ENCODE measurements around the gene PTPN4. TPM values are rescaled to one million over a fixed set of nuclear protein-coding genes. Genes with fewer than 3 reads are reported as not detected.

The PTPN4 gene
- total and polyA plus RNA-seq, 2 of the 8 experiments (the other 6 are each of a cell fraction or from before 2014, with no cell fraction given): 28.5 to 105 TPM

GRCh38 chr2:119715409-119716283, 44.1 kb upstream of the PTPN4 start:
- Histone ChIP-seq H3K4me1 (replicated peaks in 1 of 4; ENCODE audit: control insufficient read depth in 3 of 4, insufficient read depth in 4 of 4, low read length in 3 of 4) (peaks cover 0 to 6% (median 1%) of the 10 kb centered on the region in 4 experiments; a peak in 2 of 7 replicates), H4K20me1 (replicated peaks in 1 of 2; ENCODE audit: control insufficient read depth in 1 of 2, insufficient read depth in 2 of 2, low read length in 2 of 2) (no peaks in the 10 kb centered on the region), H2AFZ (ENCODE audit: low read length) (no peak overlapping the region), H2AK5ac (ENCODE audit: low read depth, low read length) (no peak overlapping the region), H3K27ac (ENCODE audit: low read depth, low read length) (no peak overlapping the region), H3K18ac (ENCODE audit: extremely low read depth, low read length) (no peak overlapping the region), H4K91ac (replicated peaks; ENCODE audit: insufficient read length, low read length) (no peak overlapping the region), H3K27me3 (replicated peaks in 1 of 4; ENCODE audit: control insufficient read depth in 3 of 4, extremely low read depth in 1 of 4, insufficient read depth in 3 of 4, low read length in 3 of 4) (no peaks in the 10 kb centered on the region), H3K14ac (ENCODE audit: insufficient read length) (no peak overlapping the region), H3K56ac (replicated peaks; ENCODE audit: insufficient read length, low read depth, low read length) (no peak overlapping the region), H3K4me3 (ENCODE audit: extremely low read depth in 1 of 4, insufficient read depth in 2 of 4, low read depth in 3 of 4, low read length in 4 of 4) (no peak overlapping the region), H4K8ac (ENCODE audit: extremely low read depth, insufficient read depth, low read length) (no peak overlapping the region), H3K79me2 (ENCODE audit: control insufficient read depth in 1 of 2, insufficient read depth in 2 of 2, low read length in 2 of 2) (no peaks in the 10 kb centered on the region), H2BK120ac (replicated peaks; ENCODE audit: low read depth, low read length) (no peak overlapping the region), H3K4ac (replicated peaks; ENCODE audit: insufficient read length, low read depth, low read length) (no peak overlapping the region), H3K9me3 (ENCODE audit: insufficient read depth in 2 of 2, low read depth in 1 of 2, low read length in 1 of 2) (no peaks in the 10 kb centered on the region), H2BK5ac (ENCODE audit: low read depth, low read length) (no peak overlapping the region), H2BK15ac (ENCODE audit: low read length) (no peak overlapping the region), H3K4me2 (ENCODE audit: insufficient read depth in 1 of 2, low read depth in 2 of 2, low read length in 2 of 2) (no peak overlapping the region), H2BK20ac (ENCODE audit: low read length) (no peak overlapping the region), H3K23me2 (ENCODE audit: low read depth, low read length) (no peaks in the 10 kb centered on the region), H3K79me1 (ENCODE audit: low read depth, low read length) (no peaks in the 10 kb centered on the region), H3K36me3 (ENCODE audit: control insufficient read depth in 2 of 4, insufficient read depth in 4 of 4, low read length in 3 of 4) (no peaks in the 10 kb centered on the region), H3K23ac (ENCODE audit: insufficient read length) (no peak overlapping the region), H3K9ac (replicated peaks in 1 of 4; ENCODE audit: extremely low read depth in 1 of 4, low read depth in 3 of 4, low read length in 3 of 4) (no peak overlapping the region), H4K5ac (ENCODE audit: insufficient read length, low read depth, low read length) (no peak overlapping the region), H2BK12ac (ENCODE audit: low read depth, low read length) (no peak overlapping the region)
- WGBS, 2 experiments (ENCODE audit: extremely low coverage in 1 of 2, insufficient coverage in 1 of 2, insufficient read length in 1 of 2, insufficient replicate concordance in 2 of 2, low coverage in 1 of 2, low lambda C conversion rate in 2 of 2, missing lambda C conversion rate in 1 of 2): 91% methylated on average over 23 of the region's 23 CpGs; no CpG with 5 or more reads in 1 of the 2 experiments
- FAIRE-seq: no peak
- no peak for TF ChIP-seq POU5F1 (IDR thresholded peaks at IDR 0.05; ENCODE audit: low read depth, low read length)
- no peak for TF ChIP-seq TBP (IDR thresholded peaks at IDR 0.05; ENCODE audit: low read depth, low read length)
- TF ChIP-seq CREB1 (IDR thresholded peaks at IDR 0.05): no peak
- no peak for TF ChIP-seq BRCA1 (IDR thresholded peaks at IDR 0.05; ENCODE audit: low read depth, low read length)
- ChIA-PET POLR2A (ENCODE audit: partially characterized antibody) (no interaction called here), CTCF (ENCODE audit: partially characterized antibody) (interaction anchor here (0.7 to 2.5 kb wide), 3 partner anchors 12 to 38 kb away, joined by 4 to 8 read pairs (median 5); no protein-coding TSS in a partner anchor)
- DNase-seq (ENCODE audit: low read depth in 1 of 2, low spot score in 2 of 2): no peak

All from H1 (cell line).